Endothelial cell of umbilical vein (primary cell): ENCODE results near the gene INPP5B.

Experiments
- CTCF ChIP-seq, 2 donors: IDR thresholded peaks; 1 replicate in 1 of 2; 2 replicates in 1 of 2; pipeline ENCODE4 v1.5.1; 2011; ENCODE audit warnings: low read length in 2 of 2, mild to moderate bottlenecking in 2 of 2, moderate library complexity in 2 of 2, control low read depth in 1 of 2, inconsistent platforms in 1 of 2, low read depth in 1 of 2; ENCODE audit not compliant: insufficient read depth in 1 of 2; ENCODE audit errors: extremely low read depth in 1 of 2
- EZH2 ChIP-seq: IDR thresholded peaks from 2 replicates; pipeline ENCODE4 v1.6.1; 2012; ENCODE audit warnings: borderline replicate concordance, low read depth, mild to moderate bottlenecking, moderate library complexity, low read length, inconsistent platforms; ENCODE audit not compliant: severe bottlenecking
- FOS ChIP-seq: IDR thresholded peaks from 2 replicates; pipeline ENCODE4 v1.6.1; 2011; ENCODE audit warnings: mild to moderate bottlenecking, low read length, moderate library complexity, borderline replicate concordance; ENCODE audit not compliant: insufficient read depth
- MYC ChIP-seq: IDR thresholded peaks from one replicate; pipeline ENCODE4 v1.6.1; 2011; ENCODE audit warnings: mild to moderate bottlenecking, low read depth, low read length
- POLR2AphosphoS5 ChIP-seq: IDR thresholded peaks from 2 replicates; pipeline ENCODE4 v1.6.1; 2012; ENCODE audit warnings: low read depth, mild to moderate bottlenecking, control low read depth, low read length, moderate library complexity; ENCODE audit not compliant: insufficient read depth

- TF ChIP-seq CTCF (IDR thresholded peaks at IDR 0.05; ENCODE audit: extremely low read depth in 1 of 2, insufficient read depth in 1 of 2, low read depth in 1 of 2, low read length in 2 of 2) (no peak), POLR2AphosphoS5 (no peak), EZH2 (no peak), MYC (no peak), FOS (no peak)
Observed at GRCh38 chr1:37868466-37868865, 78.4 kb downstream of the INPP5B start.
